SK-N-SH treated with all-trans-retinoic acid at 6 μM for 48 hours (cell line): ENCODE results near the gene SLC26A8.

ENCODE experiments used
- BACH2 ChIP-seq: fragments of 250-450 bp; sonication (Bioruptor Pico); IDR thresholded peaks from 2 replicates; pipeline ENCODE4 v1.9.0; 2021; ENCODE audit warnings: mild to moderate bottlenecking, borderline replicate concordance
- TF ChIP-seq, protein P1 (sequence below): fragments of 250-450 bp; sonication (Bioruptor Pico); IDR thresholded peaks from 2 replicates; pipeline ENCODE4 v1.8.0; 2020; ENCODE audit warnings: mild to moderate bottlenecking, moderate library complexity, borderline replicate concordance

DNA sequence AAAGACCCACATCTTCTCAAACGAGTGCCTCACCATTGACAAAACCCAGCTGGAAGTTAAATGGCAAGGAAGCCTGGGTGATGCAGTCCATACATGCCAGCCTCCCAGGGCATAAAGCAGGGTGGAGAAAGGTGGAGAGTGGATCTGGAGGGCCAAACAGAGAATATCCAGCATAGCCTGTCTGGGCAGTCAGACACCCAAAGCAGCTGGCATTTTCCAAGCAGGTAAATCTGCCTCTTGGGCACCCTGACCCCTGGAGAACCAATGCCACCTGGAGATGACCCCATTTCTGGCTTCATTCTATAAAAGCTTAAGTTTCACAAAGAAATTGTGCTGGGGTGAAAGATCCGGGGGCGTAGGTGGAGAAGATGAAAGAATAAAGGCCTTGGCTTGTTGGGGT, 98.5 kb downstream of the SLC26A8 start:
- TF ChIP-seq, protein P1, sequence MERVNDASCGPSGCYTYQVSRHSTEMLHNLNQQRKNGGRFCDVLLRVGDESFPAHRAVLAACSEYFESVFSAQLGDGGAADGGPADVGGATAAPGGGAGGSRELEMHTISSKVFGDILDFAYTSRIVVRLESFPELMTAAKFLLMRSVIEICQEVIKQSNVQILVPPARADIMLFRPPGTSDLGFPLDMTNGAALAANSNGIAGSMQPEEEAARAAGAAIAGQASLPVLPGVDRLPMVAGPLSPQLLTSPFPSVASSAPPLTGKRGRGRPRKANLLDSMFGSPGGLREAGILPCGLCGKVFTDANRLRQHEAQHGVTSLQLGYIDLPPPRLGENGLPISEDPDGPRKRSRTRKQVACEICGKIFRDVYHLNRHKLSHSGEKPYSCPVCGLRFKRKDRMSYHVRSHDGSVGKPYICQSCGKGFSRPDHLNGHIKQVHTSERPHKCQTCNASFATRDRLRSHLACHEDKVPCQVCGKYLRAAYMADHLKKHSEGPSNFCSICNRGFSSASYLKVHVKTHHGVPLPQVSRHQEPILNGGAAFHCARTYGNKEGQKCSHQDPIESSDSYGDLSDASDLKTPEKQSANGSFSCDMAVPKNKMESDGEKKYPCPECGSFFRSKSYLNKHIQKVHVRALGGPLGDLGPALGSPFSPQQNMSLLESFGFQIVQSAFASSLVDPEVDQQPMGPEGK = no peak
- TF ChIP-seq BACH2 (CRISPR knock-in tag) = no peak
